ENCODE measurements around the gene NOL9.
A peak's percentile ranks its signal among the peaks of the same experiment; 100 is the strongest.
"Not testable (repeated sequence)": the region's sequence is repeated elsewhere in the genome, so short reads cannot be mapped to it uniquely, and the experiment has no call there.

Gene NOL9

GRCh38 chr1:6577831-6578525 is 23.7 kb upstream of the NOL9 start:
- no peak overlapping the region for H3K4me3 ChIP-seq (ENCODE audit: low read length)
- no peaks in the 10 kb centered on the region for H3K36me3 ChIP-seq (ENCODE audit: control insufficient read depth, insufficient read depth, low read length)
- H3K27me3 ChIP-seq (ENCODE audit: control insufficient read depth, insufficient read depth, low read length), result no peaks in the 10 kb centered on the region
- peaks cover 12% of the 10 kb centered on the region for H3K4me1 ChIP-seq (ENCODE audit: control insufficient read depth, insufficient read depth, low read length)
- no peak overlapping the region for H3K9ac ChIP-seq (ENCODE audit: low read length)
- H3K27ac ChIP-seq (ENCODE audit: low read depth, low read length), result no peak overlapping the region

DNA sequence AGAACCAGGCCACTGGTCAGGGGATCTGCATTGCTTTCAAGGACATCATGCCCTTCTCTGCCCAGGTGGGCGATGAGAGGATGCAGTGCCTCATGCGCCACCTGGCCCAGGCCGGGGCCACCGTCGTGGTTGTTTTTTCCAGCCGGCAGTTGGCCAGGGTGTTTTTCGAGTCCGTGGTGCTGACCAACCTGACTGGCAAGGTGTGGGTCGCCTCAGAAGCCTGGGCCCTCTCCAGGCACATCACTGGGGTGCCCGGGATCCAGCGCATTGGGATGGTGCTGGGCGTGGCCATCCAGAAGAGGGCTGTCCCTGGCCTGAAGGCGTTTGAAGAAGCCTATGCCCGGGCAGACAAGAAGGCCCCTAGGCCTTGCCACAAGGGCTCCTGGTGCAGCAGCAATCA is 20.5 kb upstream of the NOL9 start:
- Histone ChIP-seq H3K27ac (ENCODE audit: low read depth, low read length) (no peak overlapping the region), H3K9ac (ENCODE audit: low read length) (no peak overlapping the region), H3K36me3 (ENCODE audit: control insufficient read depth, insufficient read depth, low read length) (no peaks in the 10 kb centered on the region), H3K4me1 (ENCODE audit: control insufficient read depth, insufficient read depth, low read length) (peaks cover 6% of the 10 kb centered on the region), H3K4me3 (ENCODE audit: low read length) (no peak overlapping the region), H3K27me3 (ENCODE audit: control insufficient read depth, insufficient read depth, low read length) (no peaks in the 10 kb centered on the region)

GRCh38 chr1:6574025-6574620 is 19.8 kb upstream of the NOL9 start:
- no peak overlapping the region for H3K27ac ChIP-seq (ENCODE audit: low read depth, low read length)
- no peak overlapping the region for H3K9ac ChIP-seq (ENCODE audit: low read length)
- peaks cover 3% of the 10 kb centered on the region for H3K4me1 ChIP-seq (ENCODE audit: control insufficient read depth, insufficient read depth, low read length)
- H3K4me3 ChIP-seq (ENCODE audit: low read length), result no peak overlapping the region
- no peaks in the 10 kb centered on the region for H3K36me3 ChIP-seq (ENCODE audit: control insufficient read depth, insufficient read depth, low read length)
- H3K27me3 ChIP-seq (ENCODE audit: control insufficient read depth, insufficient read depth, low read length), result no peaks in the 10 kb centered on the region

GRCh38 chr1:6572653-6573383 is 18.5 kb upstream of the NOL9 start:
- no peaks in the 10 kb centered on the region for H3K4me1 ChIP-seq (ENCODE audit: control insufficient read depth, insufficient read depth, low read length)
- H3K9ac ChIP-seq (ENCODE audit: low read length), result no peak overlapping the region
- no peaks in the 10 kb centered on the region for H3K27me3 ChIP-seq (ENCODE audit: control insufficient read depth, insufficient read depth, low read length)
- no peak overlapping the region for H3K4me3 ChIP-seq (ENCODE audit: low read length)
- H3K27ac ChIP-seq (ENCODE audit: low read depth, low read length), result no peak overlapping the region
- no peaks in the 10 kb centered on the region for H3K36me3 ChIP-seq (ENCODE audit: control insufficient read depth, insufficient read depth, low read length)

GRCh38 chr1:6570987-6571386 is 16.7 kb upstream of the NOL9 start:
- no peak overlapping the region for H3K9ac ChIP-seq (ENCODE audit: low read length)
- no peaks in the 10 kb centered on the region for H3K4me1 ChIP-seq (ENCODE audit: control insufficient read depth, insufficient read depth, low read length)
- H3K4me3 ChIP-seq (ENCODE audit: low read length), result no peak overlapping the region
- H3K36me3 ChIP-seq (ENCODE audit: control insufficient read depth, insufficient read depth, low read length), result no peaks in the 10 kb centered on the region
- H3K27me3 ChIP-seq (ENCODE audit: control insufficient read depth, insufficient read depth, low read length), result no peaks in the 10 kb centered on the region
- H3K27ac ChIP-seq (ENCODE audit: low read depth, low read length), result no peak overlapping the region

GRCh38 chr1:6570100-6570499 is 15.8 kb upstream of the NOL9 start:
- no peaks in the 10 kb centered on the region for H3K27me3 ChIP-seq (ENCODE audit: control insufficient read depth, insufficient read depth, low read length)
- H3K36me3 ChIP-seq (ENCODE audit: control insufficient read depth, insufficient read depth, low read length), result no peaks in the 10 kb centered on the region
- H3K4me3 ChIP-seq (ENCODE audit: low read length), result no peak overlapping the region
- H3K27ac ChIP-seq (ENCODE audit: low read depth, low read length), result no peak overlapping the region
- no peak overlapping the region for H3K9ac ChIP-seq (ENCODE audit: low read length)
- H3K4me1 ChIP-seq (ENCODE audit: control insufficient read depth, insufficient read depth, low read length), result no peaks in the 10 kb centered on the region

GRCh38 chr1:6569033-6569432 is 14.7 kb upstream of the NOL9 start:
- H3K36me3 ChIP-seq (ENCODE audit: control insufficient read depth, insufficient read depth, low read length), result no peaks in the 10 kb centered on the region
- H3K4me3 ChIP-seq (ENCODE audit: low read length), result no peak overlapping the region
- H3K9ac ChIP-seq (ENCODE audit: low read length), result no peak overlapping the region
- no peaks in the 10 kb centered on the region for H3K27me3 ChIP-seq (ENCODE audit: control insufficient read depth, insufficient read depth, low read length)
- no peaks in the 10 kb centered on the region for H3K4me1 ChIP-seq (ENCODE audit: control insufficient read depth, insufficient read depth, low read length)
- no peak overlapping the region for H3K27ac ChIP-seq (ENCODE audit: low read depth, low read length)

DNA sequence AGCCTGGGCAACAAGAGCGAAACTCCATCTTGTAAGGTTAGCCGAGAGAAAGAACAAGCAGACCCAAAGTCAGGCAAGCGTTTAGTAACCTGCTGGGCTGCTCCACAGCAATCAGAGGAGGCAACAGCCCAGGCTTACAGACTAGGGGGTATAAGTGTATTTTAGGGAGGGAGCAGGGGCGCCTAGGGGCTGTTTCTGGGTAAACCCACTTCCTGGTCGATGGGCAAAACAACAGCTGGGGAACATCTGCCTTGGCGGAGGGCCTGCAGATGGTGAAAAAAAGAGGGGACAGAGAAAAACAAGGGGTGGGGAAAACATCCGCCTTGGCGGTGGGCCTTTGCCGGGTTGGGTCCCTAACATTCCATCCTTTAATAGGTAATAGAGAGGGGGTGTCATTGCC is 6.0 kb upstream of the NOL9 start:
- H3K9ac ChIP-seq (ENCODE audit: low read length), result no peak overlapping the region
- H3K4me3 ChIP-seq (ENCODE audit: low read length), result no peak overlapping the region
- no peak overlapping the region for H3K27ac ChIP-seq (ENCODE audit: low read depth, low read length)
- no peaks in the 10 kb centered on the region for H3K27me3 ChIP-seq (ENCODE audit: control insufficient read depth, insufficient read depth, low read length)
- H3K4me1 ChIP-seq (ENCODE audit: control insufficient read depth, insufficient read depth, low read length), result peaks cover 3% of the 10 kb centered on the region
- no peaks in the 10 kb centered on the region for H3K36me3 ChIP-seq (ENCODE audit: control insufficient read depth, insufficient read depth, low read length)

- H3K36me3 ChIP-seq (ENCODE audit: control insufficient read depth, insufficient read depth, low read length); H3K4me1 ChIP-seq (ENCODE audit: control insufficient read depth, insufficient read depth, low read length); H3K4me3 ChIP-seq (ENCODE audit: low read length); H3K27ac ChIP-seq (ENCODE audit: low read depth, low read length); H3K9ac ChIP-seq (ENCODE audit: low read length); H3K27me3 ChIP-seq (ENCODE audit: control insufficient read depth, insufficient read depth, low read length): not testable (repeated sequence)
Measured at GRCh38 chr1:6559161-6559560, 4.8 kb upstream of the NOL9 start.

DNA sequence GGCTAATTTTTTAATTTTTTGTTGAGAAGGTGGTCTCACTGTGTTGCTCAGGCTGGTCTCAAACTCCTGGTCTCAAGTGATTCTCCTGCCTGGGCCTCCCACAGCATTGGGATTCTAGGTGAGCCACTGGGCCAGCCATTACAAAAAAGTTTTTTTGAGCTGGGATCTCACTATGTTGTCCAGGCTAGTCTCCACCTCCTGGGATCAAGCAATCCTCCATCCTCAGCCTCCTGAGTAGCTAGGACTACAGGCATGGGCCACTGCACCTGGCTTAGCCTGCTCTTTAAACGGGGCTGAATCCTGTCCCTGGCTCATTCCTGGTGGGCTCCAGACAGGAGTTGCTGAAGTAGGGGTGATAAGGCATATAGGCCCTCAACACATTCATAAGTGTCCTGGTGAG is 3.3 kb upstream of the NOL9 start:
- Histone ChIP-seq H3K9ac (ENCODE audit: low read length) (no peak overlapping the region), H3K4me1 (ENCODE audit: control insufficient read depth, insufficient read depth, low read length) (peaks cover 12% of the 10 kb centered on the region), H3K36me3 (ENCODE audit: control insufficient read depth, insufficient read depth, low read length) (no peaks in the 10 kb centered on the region), H3K27me3 (ENCODE audit: control insufficient read depth, insufficient read depth, low read length) (no peaks in the 10 kb centered on the region), H3K4me3 (ENCODE audit: low read length) (no peak overlapping the region), H3K27ac (ENCODE audit: low read depth, low read length) (no peak overlapping the region)

GRCh38 chr1:6554907-6555778 is 830 bp upstream of the NOL9 start, which contains the start of gene TAS1R1:
Gene TAS1R1, plus strand, starts transcription at chr1:6555307. Its CDS starts 67 bp downstream, at chr1:6555374.
- H3K36me3 ChIP-seq (ENCODE audit: control insufficient read depth, insufficient read depth, low read length), result no peaks in the 10 kb centered on the region
- H3K4me1 ChIP-seq (ENCODE audit: control insufficient read depth, insufficient read depth, low read length), result peaks cover 12% of the 10 kb centered on the region
- peak within 1 kb of the TSS; percentile 60 for H3K9ac ChIP-seq (ENCODE audit: low read length)
- H3K27ac ChIP-seq (ENCODE audit: low read depth, low read length), result peak within 1 kb of the TSS; percentile 69
- H3K27me3 ChIP-seq (ENCODE audit: control insufficient read depth, insufficient read depth, low read length), result no peaks in the 10 kb centered on the region
- H3K4me3 ChIP-seq (ENCODE audit: low read length), result peak within 1 kb of the TSS; percentile 88

GRCh38 chr1:6547301-6547700 is 7.0 kb downstream of the NOL9 start:
- no peak overlapping the region for H3K4me3 ChIP-seq (ENCODE audit: low read length)
- no peaks in the 10 kb centered on the region for H3K4me1 ChIP-seq (ENCODE audit: control insufficient read depth, insufficient read depth, low read length)
- H3K9ac ChIP-seq (ENCODE audit: low read length), result no peak overlapping the region
- H3K27ac ChIP-seq (ENCODE audit: low read depth, low read length), result no peak overlapping the region
- peaks cover 26% of the 10 kb centered on the region for H3K36me3 ChIP-seq (ENCODE audit: control insufficient read depth, insufficient read depth, low read length)
- no peaks in the 10 kb centered on the region for H3K27me3 ChIP-seq (ENCODE audit: control insufficient read depth, insufficient read depth, low read length)
